Measurements from ENCODE around the gene MTLN.

- no peak for TF ChIP-seq EP300 (IDR thresholded peaks at IDR 0.05)
- TF ChIP-seq, protein P1, sequence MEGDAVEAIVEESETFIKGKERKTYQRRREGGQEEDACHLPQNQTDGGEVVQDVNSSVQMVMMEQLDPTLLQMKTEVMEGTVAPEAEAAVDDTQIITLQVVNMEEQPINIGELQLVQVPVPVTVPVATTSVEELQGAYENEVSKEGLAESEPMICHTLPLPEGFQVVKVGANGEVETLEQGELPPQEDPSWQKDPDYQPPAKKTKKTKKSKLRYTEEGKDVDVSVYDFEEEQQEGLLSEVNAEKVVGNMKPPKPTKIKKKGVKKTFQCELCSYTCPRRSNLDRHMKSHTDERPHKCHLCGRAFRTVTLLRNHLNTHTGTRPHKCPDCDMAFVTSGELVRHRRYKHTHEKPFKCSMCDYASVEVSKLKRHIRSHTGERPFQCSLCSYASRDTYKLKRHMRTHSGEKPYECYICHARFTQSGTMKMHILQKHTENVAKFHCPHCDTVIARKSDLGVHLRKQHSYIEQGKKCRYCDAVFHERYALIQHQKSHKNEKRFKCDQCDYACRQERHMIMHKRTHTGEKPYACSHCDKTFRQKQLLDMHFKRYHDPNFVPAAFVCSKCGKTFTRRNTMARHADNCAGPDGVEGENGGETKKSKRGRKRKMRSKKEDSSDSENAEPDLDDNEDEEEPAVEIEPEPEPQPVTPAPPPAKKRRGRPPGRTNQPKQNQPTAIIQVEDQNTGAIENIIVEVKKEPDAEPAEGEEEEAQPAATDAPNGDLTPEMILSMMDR (IDR thresholded peaks at IDR 0.05) = no peak
- no peak for TF ChIP-seq POLR2AphosphoS5 (IDR thresholded peaks at IDR 0.05)
- no peak for TF ChIP-seq POLR2A (IDR thresholded peaks at IDR 0.05)
These were observed 39.8 kb downstream of the MTLN start for GRCh38 chr2:110172506-110172905.
